Brain microvascular endothelial cell (primary cell): ENCODE measurements around the gene RBMX.

ENCODE experiments used
- DNase-seq: peaks from one replicate; pipeline ENCODE4 v3.0.0-alpha.2; 2020
- H3K27ac ChIP-seq: fragments of 250-450 bp; sonication (Bioruptor Pico); 2 replicates; pipeline ENCODE4 v1.5.1; 2020; ENCODE audit warnings: mild to moderate bottlenecking, moderate library complexity
- H3K27me3 ChIP-seq: fragments of 250-450 bp; sonication (Bioruptor Pico); replicated peaks from 2 replicates; pipeline ENCODE4 v1.5.1; 2020; ENCODE audit warnings: mild to moderate bottlenecking
- H3K36me3 ChIP-seq: fragments of 250-450 bp; sonication (Bioruptor Pico); replicated peaks from 2 replicates; pipeline ENCODE4 v1.5.1; 2020; ENCODE audit warnings: mild to moderate bottlenecking
- H3K4me3 ChIP-seq: 2 replicates; pipeline ENCODE4 v1.5.1; 2011; ENCODE audit warnings: low read depth, mild to moderate bottlenecking, control low read depth, low read length, moderate library complexity
- in situ Hi-C: cut with HindIII; loops from 2 replicates; pipeline ENCODE4 v1.10.0; 2017; ENCODE audit warnings: low sequenced_read_pairs, low pct_ligation_motif_present
- TF ChIP-seq, protein P1 (sequence below): IDR thresholded peaks from 2 replicates; pipeline ENCODE4 v1.5.1; 2011; ENCODE audit warnings: low read depth, mild to moderate bottlenecking, moderate library complexity, low read length, control low read depth, inconsistent platforms; ENCODE audit errors: missing control alignments

Gene RBMX

DNA sequence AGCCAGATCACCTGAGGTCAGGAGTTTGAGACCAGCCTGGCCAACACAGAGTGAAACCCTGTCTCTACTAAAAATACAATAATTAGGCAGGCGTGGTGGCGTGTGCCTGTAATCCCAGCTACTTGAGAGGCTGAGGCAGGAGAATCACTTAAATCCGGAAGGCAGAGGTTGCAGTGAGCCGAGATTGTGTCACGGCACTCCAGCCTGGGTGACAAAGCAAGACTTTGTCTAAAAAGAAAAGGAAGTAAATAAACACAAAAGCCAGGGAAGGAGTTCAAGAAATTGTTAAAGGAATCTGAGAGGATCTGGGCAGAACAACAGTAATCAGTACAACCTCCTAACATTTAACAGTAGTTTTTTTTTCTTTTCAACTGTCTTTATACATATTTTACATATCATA lies 51.1 kb downstream of the RBMX start:
- in situ Hi-C loops = no loop called here
- Histone ChIP-seq H3K27ac (no peak overlapping the region), H3K36me3 (no peaks in the 10 kb centered on the region), H3K4me3 (no peak overlapping the region), H3K27me3 (no peaks in the 10 kb centered on the region)
- DNase-seq = no peak
- TF ChIP-seq, protein P1, sequence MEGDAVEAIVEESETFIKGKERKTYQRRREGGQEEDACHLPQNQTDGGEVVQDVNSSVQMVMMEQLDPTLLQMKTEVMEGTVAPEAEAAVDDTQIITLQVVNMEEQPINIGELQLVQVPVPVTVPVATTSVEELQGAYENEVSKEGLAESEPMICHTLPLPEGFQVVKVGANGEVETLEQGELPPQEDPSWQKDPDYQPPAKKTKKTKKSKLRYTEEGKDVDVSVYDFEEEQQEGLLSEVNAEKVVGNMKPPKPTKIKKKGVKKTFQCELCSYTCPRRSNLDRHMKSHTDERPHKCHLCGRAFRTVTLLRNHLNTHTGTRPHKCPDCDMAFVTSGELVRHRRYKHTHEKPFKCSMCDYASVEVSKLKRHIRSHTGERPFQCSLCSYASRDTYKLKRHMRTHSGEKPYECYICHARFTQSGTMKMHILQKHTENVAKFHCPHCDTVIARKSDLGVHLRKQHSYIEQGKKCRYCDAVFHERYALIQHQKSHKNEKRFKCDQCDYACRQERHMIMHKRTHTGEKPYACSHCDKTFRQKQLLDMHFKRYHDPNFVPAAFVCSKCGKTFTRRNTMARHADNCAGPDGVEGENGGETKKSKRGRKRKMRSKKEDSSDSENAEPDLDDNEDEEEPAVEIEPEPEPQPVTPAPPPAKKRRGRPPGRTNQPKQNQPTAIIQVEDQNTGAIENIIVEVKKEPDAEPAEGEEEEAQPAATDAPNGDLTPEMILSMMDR = no peak

DNA sequence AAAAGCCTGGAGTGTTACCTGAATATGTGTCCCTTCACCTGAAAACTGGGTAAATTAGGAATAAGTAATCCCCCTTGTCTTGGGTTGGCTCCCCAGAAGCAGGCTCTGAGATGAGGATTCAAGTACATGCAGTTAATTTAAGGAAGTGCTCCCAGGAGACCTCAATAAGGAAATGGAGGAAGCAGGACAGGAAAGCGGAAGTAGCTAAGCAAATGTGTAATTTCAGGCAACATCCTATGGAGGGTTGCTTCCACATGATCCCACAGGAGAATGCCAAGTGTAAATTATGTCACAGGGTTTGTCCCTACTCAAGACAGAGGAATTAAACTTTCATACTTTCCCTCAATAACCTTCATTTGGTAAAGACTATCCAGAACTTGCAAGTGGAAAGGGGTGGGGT lies 51.7 kb downstream of the RBMX start:
- TF ChIP-seq, protein P1 = no peak
- H3K27me3 ChIP-seq = no peaks in the 10 kb centered on the region
- H3K27ac ChIP-seq = no peak overlapping the region
- H3K4me3 ChIP-seq = no peak overlapping the region
- H3K36me3 ChIP-seq = no peaks in the 10 kb centered on the region
- DNase-seq = no peak
- in situ Hi-C loops = no loop called here

DNA sequence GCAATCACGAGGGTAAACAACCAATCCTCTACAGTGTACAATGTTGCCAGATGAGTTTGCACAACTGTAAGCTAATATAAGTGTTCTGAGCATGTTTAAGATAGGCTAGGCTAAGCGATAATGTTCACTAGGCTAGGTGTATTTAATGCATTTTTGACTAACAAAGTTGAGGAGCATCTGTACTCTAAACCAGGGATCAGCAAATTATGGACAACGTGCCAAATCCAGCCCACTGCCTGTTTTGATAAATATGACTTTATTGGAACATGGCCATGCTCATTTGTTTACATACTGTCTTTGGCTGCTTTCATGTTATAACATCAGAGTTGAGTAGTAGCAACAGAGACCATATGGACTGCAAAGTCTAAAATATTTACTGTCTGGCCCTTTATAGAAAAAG lies 53.5 kb downstream of the RBMX start:
- no peaks in the 10 kb centered on the region for H3K36me3 ChIP-seq
- H3K4me3 ChIP-seq = no peak overlapping the region
- H3K27ac ChIP-seq = no peak overlapping the region
- TF ChIP-seq, protein P1 = no peak
- DNase-seq = no peak
- in situ Hi-C loops = no loop called here
- no peaks in the 10 kb centered on the region for H3K27me3 ChIP-seq

DNA sequence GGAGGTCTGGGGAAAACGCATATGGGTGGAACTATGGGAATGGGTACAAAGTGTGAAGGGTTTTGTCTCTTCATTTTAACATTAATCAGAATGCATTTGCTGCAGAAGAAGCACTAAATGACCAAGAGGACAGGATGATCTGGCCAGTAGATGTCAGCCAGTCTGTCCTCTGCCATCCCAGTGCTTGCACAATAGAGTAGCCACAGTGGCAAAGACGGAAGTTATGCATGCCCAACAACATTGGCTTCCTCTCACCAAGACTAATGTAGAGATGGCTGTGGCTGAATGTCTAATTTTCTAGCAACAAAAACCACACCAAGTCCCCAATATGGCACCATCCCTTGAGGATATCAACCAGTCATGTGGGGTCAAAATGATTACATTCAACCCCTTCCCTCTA lies 54.8 kb downstream of the RBMX start:
- DNase-seq = no peak
- TF ChIP-seq, protein P1 = no peak
- Histone ChIP-seq H3K27me3 (no peaks in the 10 kb centered on the region), H3K27ac (no peak overlapping the region), H3K36me3 (no peaks in the 10 kb centered on the region), H3K4me3 (no peak overlapping the region)
- in situ Hi-C loops = no loop called here
